IPS-NIHi7 (cell line): ENCODE data around the gene SENP2.
A peak's percentile ranks its signal among the peaks of the same experiment; 100 is the strongest.
"Not testable (repeated sequence)": the region's sequence is repeated elsewhere in the genome, so short reads cannot be mapped to it uniquely, and the experiment has no call there.

Source experiments
- DNase-seq: peaks from one replicate; pipeline ENCODE4 v3.0.0; 2012; ENCODE audit warnings: mixed read lengths; ENCODE audit errors: extremely low spot score

Gene SENP2

DNA sequence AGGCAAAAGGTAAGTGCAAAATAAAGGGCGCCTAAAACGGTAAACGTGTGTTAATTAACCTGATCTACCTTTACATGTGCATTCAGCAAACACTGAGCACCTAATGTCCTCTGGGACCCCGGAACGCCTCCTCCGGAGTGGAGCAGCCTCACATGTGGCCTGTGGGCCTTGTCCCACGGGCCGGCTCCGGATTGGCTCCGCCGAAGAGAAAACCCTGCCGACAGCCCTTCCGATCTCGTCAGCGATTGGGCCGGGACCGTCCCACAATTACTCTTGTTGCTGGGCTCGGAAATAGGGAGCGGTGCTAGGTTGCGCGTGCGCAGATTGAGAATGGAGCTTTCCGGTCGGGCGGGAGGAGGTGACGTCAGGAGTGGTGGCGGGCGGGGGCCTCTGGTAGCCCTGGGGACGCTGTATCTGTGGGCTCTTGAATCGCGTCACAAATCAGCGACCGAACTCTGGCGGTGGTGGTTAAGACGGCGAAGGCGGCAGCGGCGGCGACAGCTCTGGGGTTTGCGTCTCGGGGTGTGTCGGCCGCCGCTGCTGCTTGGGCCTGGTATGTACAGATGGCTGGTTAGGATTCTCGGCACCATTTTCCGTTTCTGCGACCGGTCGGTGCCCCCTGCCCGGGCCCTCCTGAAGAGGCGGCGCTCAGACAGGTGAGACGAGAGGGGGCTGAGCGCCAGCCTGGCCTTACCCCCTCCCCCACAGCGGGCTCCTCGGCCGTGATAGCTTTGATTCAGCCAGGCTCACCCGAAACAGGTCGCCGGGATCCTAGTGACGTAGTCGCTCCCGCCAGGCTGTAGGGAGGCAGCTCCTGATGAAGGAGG is at the start of gene SENP2:
Gene SENP2, plus strand, starts transcription at position 437 of the 827 bp plus-strand sequence. Its CDS starts 119 bp downstream, at position 556.
- peak; percentile 96 for DNase-seq

DNA sequence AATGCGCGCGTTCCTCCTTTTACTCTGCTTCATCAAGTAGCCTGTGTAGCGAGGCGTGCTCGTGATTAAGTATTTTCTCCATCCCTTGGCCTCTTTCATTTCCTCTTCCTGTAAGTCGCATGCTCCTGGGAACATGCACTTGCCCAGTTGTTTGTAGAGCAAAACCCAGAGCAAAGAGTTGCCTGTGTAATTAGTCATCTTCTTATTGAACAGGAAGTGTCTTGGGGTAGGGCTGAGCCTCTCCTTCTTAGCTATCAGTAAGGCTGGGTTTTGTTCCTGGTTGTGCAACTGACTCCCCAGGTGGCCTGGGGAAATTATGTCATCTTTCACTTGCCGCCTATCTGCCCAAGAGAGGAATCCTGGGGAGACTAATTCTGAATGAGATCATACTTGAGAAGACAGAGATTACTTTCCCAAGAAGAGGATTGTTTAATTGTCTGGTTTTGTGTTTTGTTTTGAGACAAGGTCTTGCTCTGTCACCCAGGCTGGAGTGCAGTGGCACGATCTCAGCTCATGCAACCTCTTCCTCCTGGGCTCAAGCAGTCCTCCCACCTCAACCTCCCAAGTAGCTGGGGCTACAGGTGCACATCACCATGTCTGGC is 48.6 kb upstream of the SENP2 start:
- no peak for DNase-seq

DNA sequence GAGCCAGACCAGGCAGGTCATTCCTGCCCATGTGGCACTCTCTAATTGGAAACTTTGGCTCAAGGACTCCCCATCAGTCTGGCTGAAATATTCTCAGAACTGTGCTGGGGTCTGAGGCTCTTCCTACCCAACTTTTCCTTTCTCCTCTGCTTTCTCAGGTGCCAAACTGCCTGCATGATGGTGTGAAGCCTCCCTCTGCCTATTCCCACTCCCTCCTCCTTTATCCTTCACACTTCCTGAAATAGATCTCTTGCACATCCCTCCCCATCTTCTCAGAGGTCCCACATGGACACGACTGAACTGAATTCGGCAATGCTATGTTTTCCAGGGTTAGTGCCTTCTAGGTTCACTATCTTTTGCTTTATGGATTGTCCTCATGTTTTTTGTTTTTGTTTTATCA is 46.2 kb upstream of the SENP2 start:
- DNase-seq, result no peak

DNA sequence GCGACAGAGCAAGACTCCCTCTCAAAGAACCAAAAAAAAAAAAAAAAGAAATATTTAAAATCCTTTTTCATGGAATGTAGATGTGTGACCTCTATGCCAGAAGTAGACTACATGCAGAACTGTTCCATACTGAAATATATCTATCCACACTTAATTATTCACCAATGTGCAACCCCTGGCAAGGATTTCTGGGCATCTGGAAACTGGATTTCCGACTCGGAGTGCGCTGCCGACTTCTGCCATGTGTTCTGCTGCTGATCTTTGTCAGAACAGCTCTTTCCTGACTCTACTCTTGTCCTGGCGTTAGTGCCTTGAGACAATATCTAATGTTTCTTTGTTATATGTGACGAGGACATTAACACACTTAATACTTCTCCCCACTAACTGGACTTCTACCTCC is 45.4 kb upstream of the SENP2 start:
- DNase-seq, result no peak

DNA sequence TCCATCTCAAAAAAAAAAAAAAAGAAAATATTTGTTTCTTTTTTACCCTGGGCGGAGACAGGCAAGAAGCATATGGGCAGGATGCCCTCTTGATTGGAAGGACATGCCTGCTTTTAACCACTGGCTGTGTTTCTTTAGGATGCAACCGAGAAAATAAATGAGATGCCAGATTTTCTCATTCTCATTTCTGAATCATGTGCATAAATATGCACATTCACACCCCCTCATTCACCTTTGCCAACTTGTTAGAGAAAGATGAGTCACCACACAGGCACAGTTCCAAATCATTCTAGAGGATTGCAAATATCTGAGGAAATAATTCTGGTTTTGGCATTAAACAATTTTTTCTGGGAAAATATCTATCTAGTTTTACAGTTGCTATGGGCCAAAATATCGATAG is 37.0 kb upstream of the SENP2 start:
- no peak for DNase-seq

DNA sequence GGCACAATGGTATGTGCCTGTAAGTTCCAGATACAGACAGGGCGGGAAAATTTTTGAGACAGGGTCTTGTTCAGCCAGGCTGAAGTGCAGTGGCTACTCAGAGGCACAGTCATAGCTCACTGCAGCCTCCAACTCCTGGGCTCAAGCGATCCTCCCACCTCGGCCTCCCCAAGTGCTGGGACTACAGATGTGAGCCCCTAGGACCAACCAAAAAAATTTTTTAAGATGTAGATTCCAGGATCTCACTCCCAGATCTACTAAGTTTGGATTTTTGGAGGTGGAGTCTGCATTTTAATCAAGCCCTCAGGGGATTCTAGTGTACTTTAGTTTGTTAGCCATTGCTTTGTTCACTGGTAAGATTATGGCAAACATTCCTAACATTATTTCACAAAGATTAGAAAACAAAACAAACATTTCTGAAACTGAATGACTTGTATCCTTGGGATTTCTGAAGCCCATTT is 36.4 kb upstream of the SENP2 start:
- DNase-seq, result no peak

DNA sequence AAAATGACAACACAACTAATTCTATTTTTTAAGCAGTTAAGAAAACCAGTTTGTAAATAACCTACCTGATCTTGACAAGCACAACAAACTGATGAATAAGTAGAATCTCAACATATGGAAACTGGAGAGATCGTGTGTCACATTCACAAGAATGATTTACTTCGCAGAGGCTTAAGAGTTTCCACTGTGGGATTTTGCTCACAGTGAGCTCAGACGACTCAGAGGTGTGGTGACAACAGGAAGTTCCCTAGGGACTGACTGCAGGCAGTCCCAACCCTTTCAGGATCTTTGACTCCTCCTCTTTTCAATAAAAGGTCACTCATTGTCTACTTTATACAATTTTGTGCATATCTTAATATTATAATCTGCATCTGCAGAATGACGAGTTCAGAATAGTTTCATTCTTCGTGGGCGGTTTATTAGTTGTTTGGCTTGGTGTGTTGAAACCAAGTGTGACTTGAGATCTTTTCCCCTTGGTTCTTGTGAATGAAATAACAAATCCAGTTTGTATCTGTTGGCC is 33.7 kb upstream of the SENP2 start, which contains the start of gene LIPH:
Gene LIPH, minus strand, starts transcription at position 231 of the 520 bp plus-strand sequence. Its CDS starts 117 bp downstream, at position 114.
- peak; percentile 30 for DNase-seq

DNA sequence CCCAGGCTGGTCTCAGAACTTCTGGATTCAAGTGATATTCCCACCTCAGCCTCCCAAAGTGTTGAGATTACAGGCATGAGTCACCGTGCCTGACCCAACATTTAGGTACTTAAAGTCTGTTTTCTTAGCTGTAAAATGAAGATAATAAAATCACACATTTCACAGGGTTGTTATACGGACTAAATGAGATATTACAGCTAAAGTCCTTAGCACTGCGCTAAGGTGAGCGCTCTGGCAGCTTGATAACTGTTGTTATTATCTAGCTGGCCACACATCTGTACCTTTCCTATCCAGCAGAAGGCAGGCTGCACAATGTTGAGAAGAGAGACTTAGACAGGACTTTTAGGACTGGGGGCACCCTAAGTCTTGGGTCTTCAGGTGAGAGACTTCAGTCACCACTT is 31.0 kb upstream of the SENP2 start:
- no peak for DNase-seq

DNA sequence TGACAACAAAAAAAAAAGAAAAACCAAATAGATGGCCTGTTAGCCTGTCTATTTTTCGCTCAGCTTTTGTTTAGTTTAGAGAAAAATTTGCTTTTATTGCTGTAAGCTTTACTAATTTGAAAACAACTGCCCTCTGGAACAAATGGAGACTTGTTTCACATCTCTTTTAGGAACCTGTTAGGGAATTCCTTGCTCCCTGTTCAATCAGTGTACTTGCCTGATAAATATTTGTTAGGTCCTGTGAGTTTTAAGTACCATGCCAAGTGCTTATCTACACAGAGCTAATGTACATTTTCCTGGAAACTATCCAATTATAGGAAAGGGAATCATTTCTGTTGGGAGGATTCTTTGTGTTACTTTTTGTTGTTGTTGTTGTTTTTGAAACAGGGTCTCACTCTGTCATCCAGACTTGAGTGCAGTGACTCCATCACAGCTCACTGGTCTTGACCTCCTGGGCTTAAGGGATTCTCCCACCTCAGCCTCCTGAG is 30.2 kb upstream of the SENP2 start:
- DNase-seq, result no peak

DNA sequence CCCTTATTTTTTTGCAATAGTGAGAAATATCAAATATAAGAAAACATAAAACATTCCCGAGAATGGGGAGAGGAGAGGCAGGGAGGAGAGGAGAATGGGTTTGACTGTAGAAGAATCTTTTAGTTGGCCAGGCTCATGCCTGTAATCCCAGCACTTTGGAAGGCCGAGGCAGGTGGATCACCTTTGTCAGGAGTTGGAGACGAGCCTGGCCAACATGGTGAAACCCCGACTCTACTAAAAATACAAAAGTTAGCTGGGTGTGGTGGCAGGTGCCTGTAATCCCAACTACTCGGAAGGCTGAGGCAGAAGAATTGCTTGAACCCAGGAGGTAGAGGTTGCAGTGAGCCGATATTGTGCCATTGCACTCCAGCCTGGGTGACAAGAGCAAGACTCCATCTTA is 29.5 kb upstream of the SENP2 start:
- not testable (repeated sequence) for DNase-seq

DNA sequence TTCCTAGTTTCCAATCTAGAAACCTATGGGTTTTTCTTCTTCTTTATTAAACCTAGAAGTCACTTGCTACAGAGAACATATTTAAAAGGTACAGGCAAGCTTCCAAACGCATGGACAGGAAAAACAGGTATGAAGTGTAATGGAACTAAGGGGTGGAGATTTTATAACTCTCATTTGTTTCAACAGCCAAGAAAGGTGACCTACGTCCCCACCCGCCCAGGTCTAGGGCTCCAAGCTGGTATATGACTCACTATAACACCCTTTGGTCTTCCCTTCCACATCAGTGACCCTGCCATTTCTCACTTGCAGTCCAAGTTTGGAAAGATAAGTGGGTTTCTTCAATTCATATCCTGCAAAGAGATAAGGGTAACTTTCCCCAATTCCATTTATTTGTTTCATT is 27.7 kb upstream of the SENP2 start:
- DNase-seq, result no peak

DNA sequence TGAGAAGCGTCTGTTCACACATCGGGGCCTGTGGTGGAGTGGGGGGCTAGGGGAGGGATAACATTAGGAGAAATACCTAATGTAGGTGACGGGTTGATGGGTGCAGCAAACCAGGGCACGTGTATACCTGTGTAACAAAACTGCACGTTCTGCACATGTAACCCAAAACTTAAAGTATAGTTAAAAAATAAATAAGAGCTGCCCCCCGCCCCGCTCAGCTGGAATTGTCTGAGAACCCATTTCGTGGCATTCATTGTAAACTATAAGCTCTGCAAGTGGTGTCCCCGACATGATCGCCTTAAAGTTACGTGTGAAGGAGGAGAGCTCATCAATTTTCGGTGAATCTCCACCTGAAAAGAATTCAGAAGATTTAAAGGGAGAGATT is 26.4 kb upstream of the SENP2 start:
- no peak for DNase-seq

DNA sequence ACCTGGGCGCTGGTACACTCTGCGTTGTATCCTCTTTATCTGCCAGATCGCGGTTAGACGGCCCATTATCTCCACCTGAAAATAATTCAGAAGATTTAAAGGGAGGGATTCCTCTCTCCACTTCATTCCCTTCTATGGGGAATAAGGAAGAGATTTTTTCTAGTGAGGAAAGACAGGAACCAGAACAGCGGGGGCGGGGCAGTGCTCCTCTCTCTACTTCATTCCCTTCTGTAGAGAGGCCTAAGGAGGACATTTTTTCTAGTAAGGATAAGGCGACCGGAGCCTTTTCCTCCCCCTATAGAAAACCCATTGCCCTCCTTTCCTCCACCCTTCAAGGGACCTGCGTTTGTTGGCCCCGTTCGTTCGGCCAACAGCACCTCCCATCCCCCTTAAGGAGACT is 25.4 kb upstream of the SENP2 start:
- no peak for DNase-seq

DNA sequence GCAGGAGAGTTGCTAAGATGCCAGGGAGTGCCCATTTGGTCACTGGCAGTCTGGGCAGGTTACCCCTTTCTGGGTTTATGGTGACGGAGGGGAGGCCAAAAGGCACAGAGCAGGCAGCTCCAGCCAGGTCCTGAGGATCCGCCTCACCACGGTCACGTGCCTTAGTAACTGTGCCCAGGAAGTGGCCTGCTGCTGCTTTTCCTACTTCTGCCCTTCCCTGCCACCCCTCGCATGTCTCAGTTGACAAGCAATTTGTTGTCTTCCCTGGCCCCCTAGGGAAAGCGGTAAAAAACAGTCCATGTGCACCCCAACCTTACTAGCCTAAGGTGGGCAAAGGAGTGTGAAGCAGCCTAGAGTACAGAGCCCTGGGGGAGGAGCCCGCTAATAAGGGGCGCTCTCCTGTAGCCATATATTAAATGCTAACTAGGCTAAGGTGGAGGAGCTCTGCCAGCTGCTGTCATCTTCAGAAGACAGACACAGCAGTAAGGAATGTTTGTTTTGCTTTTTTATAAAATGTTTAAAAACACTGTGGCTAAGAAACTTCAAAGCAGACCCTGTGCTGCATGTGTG is 24.6 kb upstream of the SENP2 start:
- DNase-seq, result no peak

DNA sequence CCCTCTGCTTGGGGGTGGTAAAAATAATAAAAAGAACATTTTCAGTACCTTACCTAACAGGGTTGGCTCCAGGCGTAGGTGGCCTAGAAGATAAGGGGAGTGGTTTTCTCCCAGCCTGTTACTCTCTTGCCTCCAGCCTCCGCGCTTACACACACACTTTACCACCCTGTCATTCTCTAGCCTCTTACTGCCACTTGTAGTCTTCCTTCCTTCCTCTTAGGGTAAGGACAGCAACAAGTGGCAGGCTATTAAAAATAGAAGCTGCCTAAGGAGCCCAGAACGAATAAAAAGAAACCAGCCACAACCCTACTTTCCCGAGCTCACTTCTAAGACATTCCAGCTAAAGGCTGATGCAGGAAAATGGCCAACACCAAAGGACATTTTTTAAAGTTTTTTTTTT is 24.1 kb upstream of the SENP2 start:
- DNase-seq, result no peak

DNA sequence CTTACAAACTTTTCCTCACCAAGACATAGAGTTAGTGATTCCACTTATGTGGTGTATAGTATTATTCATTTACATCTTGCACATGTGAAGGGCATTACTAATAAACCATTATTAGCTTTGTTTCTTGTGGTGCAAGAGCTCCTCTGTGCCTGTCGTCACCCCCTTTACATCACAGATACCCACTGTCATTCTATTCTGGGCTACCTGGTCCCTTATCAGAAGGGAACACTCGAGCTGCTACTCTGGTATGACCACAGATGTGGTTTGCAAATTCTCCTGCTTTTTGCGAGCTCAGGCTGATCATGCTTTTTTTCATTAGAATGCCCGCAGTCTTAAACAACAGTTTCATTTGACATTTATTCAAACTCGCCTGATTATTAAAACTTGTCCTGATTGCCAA is 13.9 kb upstream of the SENP2 start:
- no peak for DNase-seq

DNA sequence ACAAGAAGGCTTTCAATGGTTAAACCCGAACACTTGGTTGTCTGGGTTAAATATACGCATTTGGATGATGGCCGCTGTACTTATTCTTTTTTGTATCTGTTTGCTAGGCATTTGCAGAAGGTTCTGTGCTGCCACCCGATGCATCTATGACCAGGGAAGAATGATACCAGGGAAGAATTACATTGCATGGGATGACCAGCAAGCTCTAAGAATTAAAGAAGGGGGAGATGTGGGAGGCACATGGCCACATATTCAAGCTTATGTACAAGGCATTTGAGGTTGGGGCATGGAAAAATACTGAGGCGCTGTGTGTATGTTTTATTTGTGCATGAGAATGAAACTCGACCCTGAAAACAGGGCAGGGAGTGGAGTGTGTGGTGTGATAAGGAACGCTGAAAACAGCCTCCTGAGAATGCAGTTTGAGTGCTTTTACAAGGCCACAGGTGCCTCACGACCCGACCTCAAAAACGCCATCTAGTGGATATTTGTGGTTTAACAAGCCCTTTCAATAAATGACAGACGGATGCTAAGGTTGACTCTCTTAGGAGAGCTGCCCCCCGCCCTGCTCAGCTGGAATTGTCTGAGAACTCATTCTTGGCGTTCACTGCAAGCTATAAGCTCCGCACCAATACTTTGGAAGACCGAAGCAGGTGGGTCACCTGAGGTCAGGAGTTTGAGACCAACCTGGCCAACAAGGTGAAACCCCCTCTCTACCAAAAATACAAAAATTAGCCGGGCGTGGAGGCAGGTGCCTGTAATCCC is 10.8 kb upstream of the SENP2 start:
- DNase-seq, result peak; percentile 40

DNA sequence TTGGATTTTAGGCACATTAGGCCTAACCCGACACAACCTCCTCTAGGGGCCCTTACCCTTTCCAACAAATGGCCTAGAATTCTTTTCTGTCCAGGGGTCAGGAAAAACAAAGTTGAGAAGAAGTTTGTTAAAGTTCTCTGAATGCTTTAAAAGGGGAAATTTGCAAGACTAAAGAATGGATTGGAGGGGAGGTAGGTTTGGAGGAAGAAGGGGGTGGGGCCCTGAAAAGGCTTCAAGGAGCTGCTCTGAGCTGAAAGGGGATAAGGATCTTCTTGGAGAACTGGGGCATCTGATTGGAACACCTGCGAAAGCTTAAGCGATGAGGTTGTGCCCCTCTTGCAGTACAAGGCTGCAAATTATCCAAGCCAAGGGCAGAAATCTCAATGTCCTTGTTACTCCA is 3.9 kb upstream of the SENP2 start:
- DNase-seq, result peak; percentile 64

DNA sequence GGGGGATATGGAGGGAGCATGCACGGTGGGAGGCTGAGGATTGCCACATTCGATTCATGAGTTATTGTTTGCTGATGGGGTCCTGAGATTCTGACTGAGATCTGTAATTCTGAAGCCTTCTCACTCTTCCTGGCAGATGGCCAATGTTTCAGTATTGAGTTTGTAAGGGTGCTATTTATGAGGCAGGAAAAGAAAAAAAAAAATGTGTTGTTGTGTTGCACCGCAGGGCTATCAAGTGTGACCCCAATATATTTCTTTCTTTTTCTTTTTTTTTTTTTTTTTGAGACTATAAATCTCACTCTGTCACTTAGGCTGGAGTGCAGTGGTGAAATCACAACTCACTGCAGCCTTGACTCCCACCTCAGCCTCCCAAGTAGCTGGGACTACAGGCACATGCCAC is 3.2 kb upstream of the SENP2 start:
- no peak for DNase-seq

DNA sequence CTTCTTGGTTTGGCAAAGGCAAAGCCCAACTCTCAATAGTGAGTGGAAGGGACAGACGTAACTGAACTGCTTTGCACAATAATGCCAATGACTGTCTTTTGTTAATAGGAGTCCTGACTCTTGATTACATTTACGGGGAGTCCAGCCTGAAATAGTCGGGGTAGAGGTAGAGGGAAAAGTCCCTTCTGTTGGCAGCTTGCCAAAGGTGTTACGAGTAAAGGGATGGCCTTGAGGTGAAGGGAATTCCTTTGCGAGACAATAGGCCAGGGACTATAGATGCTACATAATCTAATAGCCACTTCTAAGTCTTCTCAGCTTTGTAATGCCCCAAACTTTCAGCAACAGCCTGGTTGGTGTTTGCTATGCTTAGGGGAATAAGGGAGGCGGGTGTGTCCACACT is 2.2 kb upstream of the SENP2 start:
- DNase-seq, result no peak

DNA sequence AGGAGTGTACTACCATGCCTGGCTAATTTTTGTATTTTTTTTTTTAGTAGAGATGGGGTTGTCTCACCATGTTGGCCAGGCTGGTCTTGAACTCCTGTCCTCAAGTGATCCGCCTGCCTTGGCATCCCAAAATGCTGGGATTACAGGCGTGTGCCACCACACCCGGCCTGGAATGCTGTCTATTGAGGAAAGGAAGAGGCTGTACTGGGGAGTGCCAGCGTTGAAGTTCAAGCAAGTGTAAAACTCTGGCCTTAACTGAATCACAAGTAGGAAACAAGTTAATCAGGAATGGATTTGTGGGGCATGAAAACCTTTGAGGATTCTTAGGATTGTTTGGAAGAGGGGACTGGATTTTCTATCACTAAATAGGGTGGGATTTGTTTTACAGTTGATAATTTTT is 1.4 kb upstream of the SENP2 start:
- DNase-seq, result no peak

DNA sequence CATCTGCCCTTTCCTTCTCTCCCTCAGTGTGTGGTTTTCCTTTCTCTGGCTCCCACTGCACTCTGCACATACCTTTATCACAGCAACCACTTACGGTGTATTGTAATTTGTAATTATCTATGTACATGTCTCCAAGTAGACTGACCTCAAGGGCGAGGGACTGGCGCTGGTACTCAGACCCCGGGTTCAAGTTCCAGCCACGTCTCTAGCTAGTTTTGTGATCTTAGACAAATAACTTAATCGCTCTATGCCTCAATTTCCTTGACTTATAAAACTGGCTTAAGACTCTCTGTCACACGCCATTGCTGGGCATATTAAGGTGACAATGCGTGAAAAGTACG is 607 bp upstream of the SENP2 start:
- DNase-seq, result no peak
